Epidermal melanocyte (primary cell): Measurements from ENCODE around the gene MGA.
A peak's percentile ranks its signal among the peaks of the same experiment; 100 is the strongest.

Source experiments
- DNase-seq: peaks from one replicate; pipeline ENCODE4 v3.0.0; 2011; ENCODE audit warnings: low spot score; ENCODE audit not compliant: insufficient read length

Gene MGA

DNA sequence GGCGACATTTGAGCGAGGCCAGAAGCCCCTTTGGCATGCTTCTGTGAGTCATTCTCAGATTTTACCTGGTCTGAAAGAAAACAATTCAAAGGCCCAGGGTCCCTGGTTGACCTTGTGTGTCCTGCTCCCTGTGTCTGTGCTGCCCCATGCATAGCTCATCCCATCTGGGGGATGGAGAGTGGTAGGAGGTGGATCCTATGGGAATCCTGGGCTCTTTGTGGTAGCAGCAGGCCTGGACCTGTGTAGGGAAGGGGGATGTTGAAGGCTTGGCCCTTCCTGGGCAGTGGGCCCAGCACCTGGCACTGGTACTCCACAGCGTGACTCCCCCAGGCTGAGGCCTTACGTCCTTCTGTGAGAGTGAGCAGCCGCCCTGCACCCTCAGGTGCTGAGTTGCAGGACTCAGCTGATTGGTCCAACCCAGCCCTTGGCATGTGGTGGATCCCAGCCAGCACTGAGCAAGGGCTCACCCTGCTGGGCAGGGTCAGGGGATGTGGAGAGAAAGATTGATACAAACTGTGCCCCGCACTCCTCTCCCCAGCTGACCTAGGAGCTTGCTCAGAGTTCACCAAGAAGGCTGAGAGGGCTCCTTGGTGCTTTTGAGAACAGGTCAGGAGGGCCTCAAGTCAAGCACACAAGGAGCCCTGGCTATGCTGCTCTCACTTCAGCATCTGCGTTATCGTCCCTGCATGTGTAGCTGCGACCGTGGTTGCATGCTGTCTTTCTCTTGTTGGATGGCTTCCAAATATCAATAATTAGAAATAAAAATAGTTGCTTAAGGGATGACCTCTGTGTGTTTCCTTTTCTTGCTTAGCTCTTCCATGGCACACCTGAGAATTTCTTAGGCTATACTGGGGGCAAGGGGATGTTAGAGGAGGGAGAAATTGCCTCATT, 146.3 kb downstream of the MGA start:
- DNase-seq = no peak

DNA sequence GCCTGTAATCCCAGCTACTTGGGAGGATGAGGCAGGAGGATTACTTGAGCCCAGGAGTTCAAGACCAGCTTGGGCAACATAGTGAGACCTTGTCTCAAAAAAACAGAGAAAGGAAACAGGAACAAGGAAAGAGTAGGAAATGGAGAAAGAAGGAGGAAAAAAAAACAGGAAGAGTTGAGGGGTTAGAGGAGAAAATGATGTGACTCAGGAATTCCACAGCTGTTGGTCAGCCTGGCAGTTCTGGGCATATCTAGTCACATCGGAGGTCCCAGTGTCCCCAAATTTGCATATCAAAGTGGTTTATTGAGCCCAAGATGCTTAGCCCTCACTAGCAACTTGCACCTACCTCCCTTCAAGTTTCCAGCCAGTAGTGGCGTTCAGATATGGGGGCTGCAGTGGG, 148.9 kb downstream of the MGA start:
- DNase-seq = no peak

DNA sequence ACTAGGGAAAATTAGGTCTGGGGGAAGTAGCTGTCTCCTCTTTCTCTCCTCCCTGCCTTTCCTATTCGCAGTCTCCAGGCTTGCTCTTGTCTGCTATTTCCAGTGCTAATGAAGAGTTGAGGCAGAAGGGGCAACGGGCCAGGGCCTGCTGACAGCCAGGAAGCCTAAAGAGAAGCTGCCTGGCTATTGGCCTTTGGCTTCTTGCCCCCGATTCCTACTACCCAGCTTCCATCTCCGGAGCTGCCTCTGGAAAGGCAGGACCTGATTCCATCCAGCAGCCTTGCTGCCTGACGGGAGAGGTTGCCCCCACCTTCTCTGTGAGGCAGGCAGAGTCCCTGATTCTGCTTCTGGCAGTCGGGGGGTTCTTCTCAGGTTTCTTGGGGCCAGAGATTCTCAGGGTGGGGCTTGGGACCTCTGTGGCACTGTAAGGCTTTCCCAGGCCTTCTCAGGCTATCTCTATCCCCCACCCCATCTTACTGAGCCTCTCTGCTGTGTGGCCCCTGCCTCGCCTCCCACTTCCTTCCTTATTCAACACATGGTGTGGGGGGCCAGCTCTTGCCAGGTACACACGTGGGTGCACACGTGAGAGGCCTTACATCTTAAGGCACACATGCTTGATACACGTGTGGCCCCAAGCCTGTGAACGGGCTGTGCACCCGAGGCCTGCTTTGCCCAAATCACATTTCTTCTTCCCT, 149.5 kb downstream of the MGA start:
- no peak for DNase-seq

DNA sequence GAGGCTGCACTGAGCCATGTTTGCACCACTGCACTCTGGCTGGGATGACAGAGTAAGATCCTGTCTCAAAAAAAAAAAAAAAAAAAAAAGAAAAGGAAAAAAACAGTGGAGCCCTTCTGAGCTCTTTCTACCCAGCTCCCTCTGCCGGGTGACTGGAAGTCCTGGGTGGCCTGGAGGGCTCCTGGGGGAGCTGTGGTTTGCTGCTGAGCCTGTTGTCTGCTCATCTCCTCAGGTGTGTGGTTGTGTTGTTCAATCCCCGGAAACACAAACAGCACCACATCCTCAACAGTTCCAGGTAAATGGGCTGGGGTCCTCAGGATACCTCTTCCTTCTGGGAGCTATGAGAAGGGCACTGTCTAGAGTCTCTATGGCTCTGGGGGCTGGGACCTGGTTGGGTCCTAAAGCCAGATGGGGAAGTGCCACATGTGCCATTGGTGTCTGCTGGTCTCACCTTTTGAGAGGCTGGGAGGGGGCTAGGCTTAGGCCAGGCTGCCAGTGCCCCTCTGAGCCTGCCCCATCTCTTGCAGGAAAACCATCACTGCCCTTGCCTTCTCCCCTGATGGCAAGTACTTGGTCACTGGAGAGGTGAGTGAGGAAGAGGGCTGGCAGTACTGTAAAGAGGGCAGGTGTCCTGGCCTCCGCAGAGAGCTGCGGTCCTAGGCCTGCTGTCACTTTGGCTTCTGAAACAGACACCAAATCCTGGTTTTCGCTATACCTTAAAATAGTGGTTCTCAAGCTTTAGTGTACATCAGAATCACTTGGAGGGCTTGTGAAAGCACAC, 150.6 kb downstream of the MGA start:
- DNase-seq = no peak

DNA sequence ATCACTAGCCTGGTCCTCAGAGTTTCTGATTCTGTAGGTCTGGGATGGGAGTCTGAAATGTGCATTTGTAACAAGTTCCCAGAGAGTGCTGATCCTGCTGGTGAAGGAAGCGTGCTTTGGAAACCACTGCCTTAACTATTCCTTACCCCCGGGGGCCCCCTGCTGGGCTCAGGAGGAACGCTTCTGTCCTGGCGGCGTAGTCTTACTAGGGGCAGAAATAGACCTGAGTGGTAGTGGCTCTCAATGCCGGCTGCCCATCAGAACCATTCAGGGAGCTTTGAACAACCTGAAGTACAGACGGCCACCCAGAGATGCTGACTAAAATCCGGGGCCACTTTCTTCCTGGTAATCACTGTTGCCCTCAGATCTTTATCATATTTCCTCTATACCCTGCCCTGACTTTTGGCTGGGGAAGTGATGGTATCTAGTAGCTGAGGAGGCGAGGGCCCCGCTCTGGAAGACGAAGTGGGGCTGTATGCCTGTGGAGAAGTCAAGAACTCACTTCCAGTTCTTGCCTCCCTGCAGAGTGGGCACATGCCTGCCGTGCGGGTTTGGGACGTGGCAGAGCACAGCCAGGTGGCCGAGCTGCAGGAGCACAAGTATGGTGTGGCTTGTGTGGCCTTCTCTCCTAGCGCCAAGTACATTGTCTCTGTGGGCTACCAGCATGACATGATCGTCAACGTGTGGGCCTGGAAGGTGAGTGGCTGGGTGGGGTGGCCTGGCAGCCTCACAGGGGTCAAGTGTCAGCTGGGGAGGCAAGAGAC, 151.4 kb downstream of the MGA start:
- DNase-seq = peak; percentile 89

DNA sequence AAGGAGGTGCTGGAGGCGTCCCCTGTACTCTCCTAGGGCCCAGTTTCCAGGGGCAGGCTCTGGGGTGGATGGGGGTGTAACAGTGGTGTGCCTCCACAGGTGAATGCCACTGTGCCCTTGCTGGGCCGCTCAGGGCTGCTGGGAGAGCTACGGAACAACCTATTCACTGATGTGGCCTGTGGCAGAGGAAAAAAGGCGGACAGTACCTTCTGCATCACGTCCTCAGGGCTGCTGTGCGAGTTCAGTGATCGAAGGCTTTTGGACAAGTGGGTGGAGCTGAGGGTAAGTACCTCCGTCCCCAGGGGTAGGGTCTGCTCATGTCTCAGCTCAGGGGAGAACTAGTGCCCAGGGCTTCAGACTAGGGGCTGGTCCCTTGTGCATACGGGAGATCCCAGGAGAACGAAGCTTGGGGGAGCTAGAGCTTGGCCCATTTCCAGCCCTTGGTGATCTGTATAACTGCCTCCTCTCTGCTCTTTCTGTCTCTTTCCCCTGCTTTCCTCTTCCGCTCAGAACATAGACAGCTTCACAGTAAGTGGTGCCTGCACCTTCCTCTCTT, 152.7 kb downstream of the MGA start:
- no peak for DNase-seq

DNA sequence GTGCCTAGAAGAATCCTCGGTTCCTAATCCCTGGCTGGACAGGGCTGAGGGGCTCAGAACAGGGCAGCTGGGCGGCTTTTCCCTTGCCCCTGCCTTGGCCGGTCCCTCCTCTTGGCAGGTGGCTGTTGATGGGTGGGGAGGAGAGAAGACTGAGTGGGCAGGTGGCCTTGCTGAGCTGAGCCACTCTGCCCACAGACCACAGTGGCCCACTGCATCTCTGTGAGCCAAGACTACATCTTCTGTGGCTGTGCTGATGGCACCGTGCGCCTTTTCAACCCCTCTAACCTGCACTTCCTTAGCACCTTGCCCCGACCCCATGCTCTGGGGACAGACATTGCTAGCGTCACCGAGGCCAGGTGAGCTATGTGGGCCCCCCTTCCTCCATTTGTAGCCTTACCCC, 153.2 kb downstream of the MGA start:
- no peak for DNase-seq

DNA sequence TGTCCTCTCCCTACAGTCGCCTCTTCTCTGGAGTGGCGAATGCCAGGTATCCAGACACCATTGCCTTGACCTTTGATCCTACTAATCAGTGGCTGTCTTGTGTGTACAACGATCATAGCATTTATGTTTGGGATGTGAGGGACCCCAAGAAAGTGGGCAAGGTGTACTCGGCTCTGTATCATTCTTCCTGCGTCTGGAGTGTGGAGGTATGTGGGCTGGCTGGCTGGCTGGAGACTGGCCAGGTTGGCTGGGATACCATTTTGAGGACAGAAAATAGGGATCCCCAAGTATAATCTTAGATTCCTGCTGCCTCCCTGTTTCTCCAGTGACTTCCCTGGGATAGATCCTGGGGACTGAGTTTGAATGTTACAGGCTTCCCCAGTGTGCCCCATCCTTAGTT, 154.3 kb downstream of the MGA start:
- no peak for DNase-seq

DNA sequence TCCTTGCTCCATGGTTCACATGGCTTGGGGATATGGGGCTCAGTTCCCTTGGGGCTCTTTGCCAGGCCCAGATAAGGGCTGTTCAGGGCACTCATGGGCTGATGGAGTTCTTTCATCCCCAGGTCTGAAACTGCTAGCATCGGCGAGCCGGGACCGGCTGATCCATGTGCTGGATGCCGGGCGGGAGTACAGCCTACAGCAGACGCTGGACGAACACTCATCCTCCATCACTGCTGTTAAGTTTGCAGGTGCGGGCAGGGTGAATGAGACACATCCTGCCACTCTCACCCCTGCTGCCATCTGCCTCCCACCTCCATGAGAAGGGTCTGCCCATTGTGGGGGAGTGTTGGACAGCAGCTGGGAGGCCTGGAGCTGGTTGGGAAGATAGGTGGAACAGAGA, 156.6 kb downstream of the MGA start:
- DNase-seq = no peak

DNA sequence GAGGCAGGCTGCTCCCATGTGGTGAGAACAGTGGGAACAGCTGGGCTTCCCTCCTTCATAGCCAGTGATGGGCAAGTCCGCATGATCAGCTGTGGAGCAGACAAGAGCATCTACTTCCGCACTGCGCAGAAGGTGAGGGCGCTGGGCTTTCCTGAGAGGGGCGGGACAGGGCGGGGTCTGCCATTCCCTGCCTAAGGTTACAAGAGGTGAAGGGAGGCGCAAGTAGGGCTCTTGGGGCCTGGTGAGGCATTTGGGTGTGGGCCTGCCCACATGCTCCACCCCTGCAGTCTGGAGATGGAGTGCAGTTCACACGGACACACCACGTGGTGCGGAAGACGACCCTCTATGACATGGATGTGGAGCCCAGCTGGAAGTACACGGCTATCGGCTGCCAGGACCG, 157.1 kb downstream of the MGA start:
- DNase-seq = no peak

DNA sequence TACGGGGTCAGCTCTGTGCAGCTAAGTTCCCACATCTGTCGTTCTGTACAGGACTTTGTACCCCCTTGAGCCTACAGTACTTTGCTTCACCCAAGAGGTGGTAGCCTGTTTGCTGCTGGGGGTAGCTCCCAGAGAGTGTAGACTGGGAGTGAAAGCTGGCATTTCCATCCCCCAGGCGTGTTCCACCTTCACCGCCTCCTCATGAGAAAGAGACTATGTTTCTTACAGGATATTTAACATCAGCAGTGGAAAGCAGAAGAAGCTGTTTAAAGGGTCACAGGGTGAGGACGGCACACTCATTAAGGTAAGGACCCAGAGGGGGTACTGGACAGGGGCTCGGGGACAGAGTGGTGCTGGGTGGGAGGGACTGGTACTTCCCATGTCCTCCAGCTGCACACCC, 157.6 kb downstream of the MGA start:
- DNase-seq = no peak

DNA sequence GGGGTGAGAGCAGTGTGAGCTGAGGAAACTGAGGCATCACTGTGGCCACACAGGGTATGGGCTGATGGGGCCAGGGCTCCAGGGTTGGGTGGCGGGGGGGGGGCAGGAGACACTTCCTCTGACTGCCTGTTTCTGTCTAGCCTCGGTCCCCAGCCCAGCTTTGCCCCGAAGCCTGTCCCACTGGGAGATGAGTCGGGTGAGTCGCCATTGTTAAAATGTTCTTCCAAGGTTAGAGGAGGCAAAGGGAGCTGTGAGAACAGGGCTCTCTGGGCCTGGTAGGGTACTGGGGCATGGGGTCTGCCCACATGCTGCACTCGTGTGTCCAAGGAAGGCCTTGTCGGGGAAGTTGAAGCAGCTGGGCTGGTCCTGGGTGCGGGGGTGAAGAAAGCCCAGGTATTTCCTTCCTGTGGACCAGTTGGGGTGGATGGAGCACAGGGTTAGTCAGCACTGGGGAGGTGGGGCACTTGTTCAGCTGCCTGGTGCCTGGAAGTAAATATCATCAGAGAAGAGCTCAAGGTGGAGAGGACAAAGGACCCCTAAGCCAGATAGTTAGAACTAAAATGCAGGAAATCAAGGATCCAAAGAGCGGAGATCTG, 159.3 kb downstream of the MGA start:
- no peak for DNase-seq

DNA sequence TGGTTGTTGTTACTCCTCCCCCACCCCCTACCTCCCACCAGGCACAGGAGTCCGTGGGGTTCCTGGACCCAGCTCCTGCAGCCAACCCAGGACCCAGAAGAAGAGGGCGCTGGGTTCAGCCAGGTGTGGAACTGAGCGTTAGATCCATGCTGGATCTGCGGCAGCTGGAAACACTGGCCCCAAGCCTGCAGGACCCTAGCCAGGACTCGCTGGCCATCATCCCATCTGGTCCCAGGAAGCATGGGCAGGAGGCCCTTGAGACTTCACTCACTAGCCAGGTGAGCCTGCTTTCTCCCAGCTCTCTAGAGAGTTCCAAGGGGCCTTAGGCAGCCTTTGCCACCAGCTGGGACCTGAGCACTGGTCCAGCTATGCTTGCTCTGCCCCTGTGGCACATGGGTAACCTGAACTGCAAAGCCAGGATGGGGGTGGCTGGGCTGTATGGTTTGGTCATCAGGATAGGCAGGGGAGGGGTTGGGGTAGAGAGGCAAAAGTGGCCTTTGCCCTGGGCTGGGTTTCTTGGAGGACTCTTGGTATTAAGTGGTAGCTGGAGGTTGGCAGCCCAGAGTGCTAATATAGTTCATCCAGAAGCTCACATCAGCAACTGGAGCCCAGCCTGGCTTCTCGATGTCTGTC, 160.7 kb downstream of the MGA start:
- DNase-seq = no peak

DNA sequence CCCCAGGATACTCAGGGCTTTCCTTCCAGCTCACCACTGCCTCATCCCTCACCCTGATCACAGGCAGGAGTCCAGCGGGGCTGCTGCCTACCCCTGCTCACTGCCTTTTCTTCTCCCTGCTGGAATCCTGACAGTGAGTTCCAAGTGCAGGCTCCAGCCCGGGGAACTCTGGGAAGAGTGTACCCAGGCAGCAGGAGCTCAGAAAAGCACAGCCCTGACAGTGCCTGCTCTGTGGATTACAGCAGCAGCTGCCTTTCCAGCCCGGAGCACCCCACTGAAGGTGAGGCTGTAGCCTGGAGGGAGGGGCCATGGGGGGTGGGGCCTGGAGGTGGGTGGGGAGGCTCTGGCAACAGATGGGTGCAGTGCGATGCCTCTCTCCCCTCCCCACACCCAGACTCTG, 161.6 kb downstream of the MGA start:
- DNase-seq = no peak

DNA sequence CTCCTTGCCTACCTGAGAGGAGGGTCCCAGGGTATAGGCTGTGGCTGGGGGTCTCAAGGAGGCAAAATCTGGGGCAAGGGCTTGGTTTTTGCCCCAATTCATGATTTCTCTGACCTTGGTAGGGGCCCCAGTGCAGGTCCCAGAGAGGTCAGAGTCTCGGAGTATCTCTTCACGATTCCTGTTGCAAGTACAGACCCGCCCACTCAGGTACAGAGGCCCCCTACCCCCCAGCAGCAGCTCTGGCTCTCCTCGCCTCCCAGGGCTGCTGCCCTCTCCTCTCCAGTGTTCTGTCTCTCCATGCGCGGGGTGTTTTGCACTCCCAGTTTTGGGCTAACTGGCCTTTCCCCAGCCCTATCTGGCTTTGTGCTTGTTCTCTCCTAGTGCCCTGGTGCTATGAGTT, 162.3 kb downstream of the MGA start:
- DNase-seq = no peak
